HepG2 (cell line): ENCODE data around the gene HAGH. TPM values are rescaled to one million over a fixed set of nuclear protein-coding genes. Genes with fewer than 3 reads are reported as not detected.

ENCODE experiments used
- EHMT2 ChIP-seq: fragments of 200-600 bp; sonication (generic); IDR thresholded peaks from 2 replicates; pipeline ENCODE4 v1.7.0; 2017; ENCODE audit warnings: antibody characterized with exemption, low read depth, low read length, borderline replicate concordance
- ELF4 ChIP-seq: sonication (generic); formaldehyde crosslinking; IDR thresholded peaks from 2 replicates; pipeline ENCODE4 v1.5.0; 2020; ENCODE audit warnings: missing genetic modification reagents, mild to moderate bottlenecking, moderate library complexity, borderline replicate concordance
- ETV5 ChIP-seq: IDR thresholded peaks from 2 replicates; pipeline ENCODE4 v1.6.1; 2018; ENCODE audit warnings: missing biosample characterization, missing genetic modification reagents, inconsistent platforms, borderline replicate concordance
- EZH2 ChIP-seq: conservative IDR thresholded peaks from 2 replicates; pipeline ENCODE4 v1.6.1; 2012; ENCODE audit warnings: mild to moderate bottlenecking, low read depth, low read length, moderate library complexity
- FOXJ3 ChIP-seq: sonication (generic); formaldehyde crosslinking; IDR thresholded peaks from 2 replicates; pipeline ENCODE4 v1.4.0; 2020; ENCODE audit warnings: missing genetic modification reagents, mild to moderate bottlenecking, borderline replicate concordance
- GTF2F1 ChIP-seq: fragments of 150-350 bp; IDR thresholded peaks from 2 replicates; pipeline ENCODE4 v1.6.1; 2014; ENCODE audit warnings: low read length
- HDAC6 ChIP-seq: fragments of 200-600 bp; sonication (generic); IDR thresholded peaks from 2 replicates; pipeline ENCODE4 v1.7.0; 2017; ENCODE audit warnings: mild to moderate bottlenecking, antibody characterized with exemption, low read length, low read depth
- LCORL ChIP-seq, 2 experiments: fragments of 450-650 bp in 1 of 2; sonication (generic) in 1 of 2; formaldehyde crosslinking in 1 of 2; IDR thresholded peaks; 2 replicates each; pipeline versions ENCODE4 v1.5.0 to v1.6.1; 2017 to 2020; ENCODE audit warnings: antibody characterized with exemption in 1 of 2, missing genetic modification reagents in 1 of 2
- MED1 ChIP-seq: sonication (generic); formaldehyde crosslinking; IDR thresholded peaks from 2 replicates; pipeline ENCODE4 v1.4.0; 2020; ENCODE audit warnings: missing genetic modification reagents
- NFE2L2 ChIP-seq: fragments of 150-350 bp; IDR thresholded peaks from 2 replicates; pipeline ENCODE4 v1.6.1; 2014; ENCODE audit warnings: low read length
- ONECUT2 ChIP-seq: sonication (generic); formaldehyde crosslinking; IDR thresholded peaks from 2 replicates; pipeline ENCODE4 v1.4.0; 2020; ENCODE audit warnings: missing genetic modification reagents
- PBX3 ChIP-seq: sonication (generic); formaldehyde crosslinking; IDR thresholded peaks from 2 replicates; pipeline ENCODE4 v1.8.1; 2023; ENCODE audit warnings: missing genetic modification reagents, inconsistent platforms, borderline replicate concordance
- POLR2AphosphoS2 ChIP-seq: IDR thresholded peaks from 2 replicates; pipeline ENCODE4 v1.6.1; 2011; ENCODE audit warnings: low read depth, low read length, improper control_type of control experiment
- SATB2 ChIP-seq: sonication (generic); formaldehyde crosslinking; IDR thresholded peaks from 2 replicates; pipeline ENCODE4 v1.5.0; 2020; ENCODE audit warnings: missing genetic modification reagents
- SCMH1 ChIP-seq: sonication (generic); formaldehyde crosslinking; IDR thresholded peaks from 2 replicates; pipeline ENCODE4 v1.9.0; 2021; ENCODE audit warnings: missing genetic modification reagents, mild to moderate bottlenecking, borderline replicate concordance
- SMARCE1 ChIP-seq: fragments of 450-650 bp; IDR thresholded peaks from 2 replicates; pipeline ENCODE4 v1.6.1; 2017; ENCODE audit warnings: borderline replicate concordance
- SP2 ChIP-seq: sonication (generic); formaldehyde crosslinking; IDR thresholded peaks from 2 replicates; pipeline ENCODE4 v1.5.1; 2020; ENCODE audit warnings: mild to moderate bottlenecking, missing genetic modification reagents
- SPEN ChIP-seq: sonication (generic); formaldehyde crosslinking; IDR thresholded peaks from 2 replicates; pipeline ENCODE4 v1.5.1; 2020; ENCODE audit warnings: low read depth, mild to moderate bottlenecking, missing genetic modification reagents
- THAP11 ChIP-seq: IDR thresholded peaks from 2 replicates; pipeline ENCODE4 v1.6.1; 2016; ENCODE audit warnings: missing biosample characterization, missing genetic modification reagents
- THYN1 ChIP-seq: sonication (generic); formaldehyde crosslinking; IDR thresholded peaks from 2 replicates; pipeline ENCODE4 v1.8.1; 2023; ENCODE audit warnings: low read depth, mild to moderate bottlenecking, moderate library complexity, missing genetic modification reagents, borderline replicate concordance
- ZNF432 ChIP-seq: sonication (generic); formaldehyde crosslinking; IDR thresholded peaks from 2 replicates; pipeline ENCODE4 v1.5.0; 2020; ENCODE audit warnings: missing genetic modification reagents, mild to moderate bottlenecking, borderline replicate concordance
- ZNF720 ChIP-seq: sonication (generic); formaldehyde crosslinking; IDR thresholded peaks from 2 replicates; pipeline ENCODE4 v1.4.0; 2020; ENCODE audit warnings: missing genetic modification reagents
- ZNF737 ChIP-seq: sonication (generic); formaldehyde crosslinking; IDR thresholded peaks from 2 replicates; pipeline ENCODE4 v1.5.0; 2020; ENCODE audit warnings: missing genetic modification reagents, mild to moderate bottlenecking, borderline replicate concordance
- polyA plus RNA-seq, 8 experiments: library from polyadenylated mRNA; depleted of rRNA in 3 of 8; stranded (reverse) in 7 of 8; unstranded in 1 of 8; fragments of >200 nt; fragmentation: Illumina TruSeq in 4 of 8; extraction: Trizol in 4 of 8; gene quantifications; 2 replicates each; pipeline versions ENCODE4 v1.2.1 to v1.2.3, GENCODE V29; 2011 to 2016; ENCODE audit warnings: low read depth in 4 of 8, missing spikeins in 1 of 8, mixed read lengths in 1 of 8; ENCODE audit not compliant: insufficient read depth in 1 of 8
- total RNA-seq, 5 experiments: library from RNA; depleted of rRNA; stranded (reverse); fragments of >200 nt; fragmentation: Illumina TruSeq; extraction: Trizol; gene quantifications; 2 replicates each; pipeline ENCODE4 v1.2.3, GENCODE V29; 2016; ENCODE audit warnings: low read depth in 1 of 5
- TF ChIP-seq, protein P1 (sequence below): sonication (generic); formaldehyde crosslinking; IDR thresholded peaks from 2 replicates; pipeline ENCODE4 v1.5.0; 2020; ENCODE audit warnings: mild to moderate bottlenecking, missing genetic modification reagents
- TF ChIP-seq, protein P2 (sequence below): sonication (generic); formaldehyde crosslinking; IDR thresholded peaks from 2 replicates; pipeline ENCODE4 v1.9.0; 2021; ENCODE audit warnings: missing genetic modification reagents, mild to moderate bottlenecking, borderline replicate concordance

HAGH gene
- total and polyA plus RNA-seq, 2 of the 13 experiments (the other 11 are each of a cell fraction or from before 2014, with no cell fraction given) = 70.4 to 95.4 TPM

DNA sequence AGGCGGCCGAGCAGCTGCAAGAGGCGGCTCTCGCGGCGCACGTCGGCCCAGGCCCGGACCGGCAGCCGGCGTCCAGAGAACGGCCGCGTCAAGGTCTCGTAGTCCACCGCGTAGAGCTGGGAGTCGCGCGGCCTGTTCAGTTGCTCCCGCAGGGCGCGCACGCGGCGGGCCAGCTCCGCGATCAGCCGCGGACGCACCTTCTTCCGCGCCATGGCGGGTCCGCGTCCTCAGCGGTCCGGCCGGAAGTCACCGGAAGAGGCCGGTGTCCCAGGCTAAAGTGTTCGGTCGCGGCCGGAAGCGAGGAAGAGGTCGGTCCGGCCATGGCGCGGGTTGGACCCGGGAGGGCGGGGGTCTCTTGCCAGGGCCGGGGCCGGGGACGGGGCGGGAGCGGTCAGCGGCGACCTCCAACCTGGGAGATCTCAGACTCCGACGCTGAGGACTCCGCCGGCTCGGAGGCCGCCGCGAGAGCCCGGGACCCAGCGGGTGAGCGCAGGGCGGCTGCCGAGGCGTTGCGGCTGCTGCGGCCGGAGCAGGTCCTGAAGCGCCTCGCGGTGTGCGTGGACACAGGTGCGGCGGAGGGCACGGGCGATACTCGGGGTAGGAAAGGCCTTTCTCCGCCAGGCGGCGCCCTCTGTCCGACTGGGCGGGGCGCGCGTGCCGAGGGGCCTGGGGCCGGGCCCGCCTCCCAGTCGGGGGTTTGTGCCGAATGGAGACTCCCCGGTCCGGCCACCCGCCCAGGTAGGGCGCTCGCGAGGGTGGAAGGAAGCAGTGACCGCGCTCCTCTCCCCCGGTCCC, 53.5 kb downstream of the HAGH start, which contains the start of gene MRPS34 (continued):
- TF ChIP-seq ZNF737 (CRISPR knock-in tag) (no peak; the same call in 1 of the 2 replicates), ELF4 (CRISPR knock-in tag) (no peak), NFE2L2 (no peak), SCMH1 (CRISPR knock-in tag) (no peak), ONECUT2 (no peak), THAP11 (CRISPR knock-in tag) (peak; percentile 95), SATB2 (CRISPR knock-in tag) (peak; percentile 60; the same call in 1 of the 2 replicates), SMARCE1 (no peak), GTF2F1 (no peak), HDAC6 (no peak), EHMT2 (no peak), ZNF432 (CRISPR knock-in tag) (no peak), MED1 (peak; percentile 89), ZNF720 (no peak; the same call in 1 of the 2 replicates), SPEN (CRISPR knock-in tag) (peak; percentile 92), THYN1 (no peak), SP2 (CRISPR knock-in tag) (peak; percentile 75), ETV5 (CRISPR knock-in tag) (peak; percentile 93), FOXJ3 (no peak), LCORL (IDR thresholded peaks at IDR 0.05) (no peak), LCORL (CRISPR knock-in tag; IDR thresholded peaks at IDR 0.05) (peak; percentile 74), PBX3 (CRISPR knock-in tag) (0 out of 2 replicates have a peak, but pooled peaks have one; percentile 48), EZH2 (no peak), POLR2AphosphoS2 (no peak)
- TF ChIP-seq, protein P1, sequence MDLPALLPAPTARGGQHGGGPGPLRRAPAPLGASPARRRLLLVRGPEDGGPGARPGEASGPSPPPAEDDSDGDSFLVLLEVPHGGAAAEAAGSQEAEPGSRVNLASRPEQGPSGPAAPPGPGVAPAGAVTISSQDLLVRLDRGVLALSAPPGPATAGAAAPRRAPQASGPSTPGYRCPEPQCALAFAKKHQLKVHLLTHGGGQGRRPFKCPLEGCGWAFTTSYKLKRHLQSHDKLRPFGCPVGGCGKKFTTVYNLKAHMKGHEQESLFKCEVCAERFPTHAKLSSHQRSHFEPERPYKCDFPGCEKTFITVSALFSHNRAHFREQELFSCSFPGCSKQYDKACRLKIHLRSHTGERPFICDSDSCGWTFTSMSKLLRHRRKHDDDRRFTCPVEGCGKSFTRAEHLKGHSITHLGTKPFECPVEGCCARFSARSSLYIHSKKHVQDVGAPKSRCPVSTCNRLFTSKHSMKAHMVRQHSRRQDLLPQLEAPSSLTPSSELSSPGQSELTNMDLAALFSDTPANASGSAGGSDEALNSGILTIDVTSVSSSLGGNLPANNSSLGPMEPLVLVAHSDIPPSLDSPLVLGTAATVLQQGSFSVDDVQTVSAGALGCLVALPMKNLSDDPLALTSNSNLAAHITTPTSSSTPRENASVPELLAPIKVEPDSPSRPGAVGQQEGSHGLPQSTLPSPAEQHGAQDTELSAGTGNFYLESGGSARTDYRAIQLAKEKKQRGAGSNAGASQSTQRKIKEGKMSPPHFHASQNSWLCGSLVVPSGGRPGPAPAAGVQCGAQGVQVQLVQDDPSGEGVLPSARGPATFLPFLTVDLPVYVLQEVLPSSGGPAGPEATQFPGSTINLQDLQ (CRISPR knock-in tag) = peak; percentile 85; the same call in 1 of the 2 replicates
- TF ChIP-seq, protein P2, sequence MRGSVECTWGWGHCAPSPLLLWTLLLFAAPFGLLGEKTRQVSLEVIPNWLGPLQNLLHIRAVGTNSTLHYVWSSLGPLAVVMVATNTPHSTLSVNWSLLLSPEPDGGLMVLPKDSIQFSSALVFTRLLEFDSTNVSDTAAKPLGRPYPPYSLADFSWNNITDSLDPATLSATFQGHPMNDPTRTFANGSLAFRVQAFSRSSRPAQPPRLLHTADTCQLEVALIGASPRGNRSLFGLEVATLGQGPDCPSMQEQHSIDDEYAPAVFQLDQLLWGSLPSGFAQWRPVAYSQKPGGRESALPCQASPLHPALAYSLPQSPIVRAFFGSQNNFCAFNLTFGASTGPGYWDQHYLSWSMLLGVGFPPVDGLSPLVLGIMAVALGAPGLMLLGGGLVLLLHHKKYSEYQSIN (CRISPR knock-in tag) = peak; percentile 40; the same call in 1 of the 2 replicates
